ENCODE results near the gene PTP4A1. TPM values are rescaled to one million over a fixed set of nuclear protein-coding genes. Genes with fewer than 3 reads are reported as not detected.

The PTP4A1 gene
- total RNA-seq, 1 experiment from 2014 or later: 80.1 TPM

DNA sequence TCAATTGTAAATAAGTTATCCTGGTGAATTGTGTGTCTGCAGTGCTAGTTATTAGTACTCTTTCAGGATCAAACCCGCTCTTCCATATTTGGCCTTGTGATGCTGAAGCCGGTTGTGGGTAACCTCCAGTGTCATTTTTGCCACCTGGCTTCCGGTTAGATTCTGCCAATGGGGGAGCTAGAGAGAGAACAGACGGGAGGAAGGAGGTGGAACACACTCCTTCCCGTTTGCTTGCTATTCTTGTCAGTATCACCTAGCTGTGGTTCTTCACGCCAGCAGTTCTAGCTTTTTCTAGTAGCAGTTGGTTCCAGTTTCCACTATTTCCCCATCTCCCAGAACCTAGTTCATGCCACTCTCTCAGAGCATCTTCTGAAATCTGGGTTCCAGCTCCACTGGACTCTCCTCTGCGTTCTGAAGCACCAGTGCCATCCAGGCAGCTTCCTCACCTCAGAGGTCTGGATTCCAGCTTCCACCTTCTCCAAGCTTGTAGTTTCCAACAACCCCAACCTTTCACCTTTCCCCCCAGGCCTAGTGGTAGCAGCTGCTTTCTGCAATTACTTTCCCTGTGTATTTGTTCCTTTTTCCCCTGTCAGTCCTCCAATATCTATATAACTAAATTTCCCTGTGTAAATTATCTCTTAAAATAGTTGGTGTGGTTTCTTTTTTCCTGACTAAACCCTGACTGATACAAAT, 46.9 kb upstream of the PTP4A1 start:
- DNase-seq (ENCODE audit: low spot score): no peak
- intact Hi-C loops (cut with micrococcal nuclease; ENCODE audit: unreplicated experiment): no loop called here
- no TSS peak for BruUV-seq (replicated peaks)
- no peak overlapping the region for H3K27ac ChIP-seq (ENCODE audit: low read depth, low read length, poor library complexity, severe bottlenecking)
- H3K4me3 ChIP-seq (ENCODE audit: low read depth, low read length, poor library complexity, severe bottlenecking): no peak overlapping the region
- no peaks in the 10 kb centered on the region for H3K4me1 ChIP-seq (ENCODE audit: insufficient read depth, low read length, poor library complexity, severe bottlenecking)
- ChIA-PET POLR2A (ENCODE audit: low non-redundant PET) (no interaction called here), CTCF (no interaction called here)
- no peaks in the 10 kb centered on the region for H3K27me3 ChIP-seq (replicated peaks; ENCODE audit: insufficient read depth, low read depth, low read length, poor library complexity)
- no peaks in the 10 kb centered on the region for H3K36me3 ChIP-seq (ENCODE audit: insufficient read depth, low read length, poor library complexity, severe bottlenecking)
- TF ChIP-seq EZH2 (IDR thresholded peaks at IDR 0.05; ENCODE audit: borderline replicate concordance, low read depth, low read length, poor library complexity, severe bottlenecking): no peak
- TF ChIP-seq, protein P1, sequence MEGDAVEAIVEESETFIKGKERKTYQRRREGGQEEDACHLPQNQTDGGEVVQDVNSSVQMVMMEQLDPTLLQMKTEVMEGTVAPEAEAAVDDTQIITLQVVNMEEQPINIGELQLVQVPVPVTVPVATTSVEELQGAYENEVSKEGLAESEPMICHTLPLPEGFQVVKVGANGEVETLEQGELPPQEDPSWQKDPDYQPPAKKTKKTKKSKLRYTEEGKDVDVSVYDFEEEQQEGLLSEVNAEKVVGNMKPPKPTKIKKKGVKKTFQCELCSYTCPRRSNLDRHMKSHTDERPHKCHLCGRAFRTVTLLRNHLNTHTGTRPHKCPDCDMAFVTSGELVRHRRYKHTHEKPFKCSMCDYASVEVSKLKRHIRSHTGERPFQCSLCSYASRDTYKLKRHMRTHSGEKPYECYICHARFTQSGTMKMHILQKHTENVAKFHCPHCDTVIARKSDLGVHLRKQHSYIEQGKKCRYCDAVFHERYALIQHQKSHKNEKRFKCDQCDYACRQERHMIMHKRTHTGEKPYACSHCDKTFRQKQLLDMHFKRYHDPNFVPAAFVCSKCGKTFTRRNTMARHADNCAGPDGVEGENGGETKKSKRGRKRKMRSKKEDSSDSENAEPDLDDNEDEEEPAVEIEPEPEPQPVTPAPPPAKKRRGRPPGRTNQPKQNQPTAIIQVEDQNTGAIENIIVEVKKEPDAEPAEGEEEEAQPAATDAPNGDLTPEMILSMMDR (conservative IDR thresholded peaks at IDR 0.05; ENCODE audit: low read depth, low read length): no peak
- H3K9me3 ChIP-seq (ENCODE audit: low read depth, low read length, poor library complexity, severe bottlenecking): no peaks in the 10 kb centered on the region

- no TSS peak for BruUV-seq (replicated peaks)
- Histone ChIP-seq H3K4me1 (ENCODE audit: insufficient read depth, low read length, poor library complexity, severe bottlenecking) (no peaks in the 10 kb centered on the region), H3K27me3 (replicated peaks; ENCODE audit: insufficient read depth, low read depth, low read length, poor library complexity) (no peaks in the 10 kb centered on the region), H3K9me3 (ENCODE audit: low read depth, low read length, poor library complexity, severe bottlenecking) (no peaks in the 10 kb centered on the region), H3K36me3 (ENCODE audit: insufficient read depth, low read length, poor library complexity, severe bottlenecking) (no peaks in the 10 kb centered on the region), H3K4me3 (ENCODE audit: low read depth, low read length, poor library complexity, severe bottlenecking) (no peak overlapping the region), H3K27ac (ENCODE audit: low read depth, low read length, poor library complexity, severe bottlenecking) (no peak overlapping the region)
- intact Hi-C loops (cut with micrococcal nuclease; ENCODE audit: unreplicated experiment): no loop called here
- no peak for DNase-seq (ENCODE audit: low spot score)
- POLR2A ChIA-PET (ENCODE audit: low non-redundant PET): no interaction called here
- CTCF ChIA-PET: no interaction called here
- TF ChIP-seq, protein P1 (conservative IDR thresholded peaks at IDR 0.05; ENCODE audit: low read depth, low read length): no peak
- no peak for TF ChIP-seq EZH2 (IDR thresholded peaks at IDR 0.05; ENCODE audit: borderline replicate concordance, low read depth, low read length, poor library complexity, severe bottlenecking)
These were observed 45.3 kb upstream of the PTP4A1 start for GRCh38 chr6:63526931-63527330.

- Histone ChIP-seq H3K27me3 (replicated peaks; ENCODE audit: insufficient read depth, low read depth, low read length, poor library complexity) (no peaks in the 10 kb centered on the region), H3K27ac (ENCODE audit: low read depth, low read length, poor library complexity, severe bottlenecking) (no peak overlapping the region), H3K4me3 (ENCODE audit: low read depth, low read length, poor library complexity, severe bottlenecking) (no peak overlapping the region), H3K4me1 (ENCODE audit: insufficient read depth, low read length, poor library complexity, severe bottlenecking) (no peaks in the 10 kb centered on the region), H3K9me3 (ENCODE audit: low read depth, low read length, poor library complexity, severe bottlenecking) (no peaks in the 10 kb centered on the region), H3K36me3 (ENCODE audit: insufficient read depth, low read length, poor library complexity, severe bottlenecking) (no peaks in the 10 kb centered on the region)
- peak; percentile 6 for DNase-seq (ENCODE audit: low spot score)
- no peak for TF ChIP-seq EZH2 (IDR thresholded peaks at IDR 0.05; ENCODE audit: borderline replicate concordance, low read depth, low read length, poor library complexity, severe bottlenecking)
- TF ChIP-seq, protein P1 (conservative IDR thresholded peaks at IDR 0.05; ENCODE audit: low read depth, low read length): no peak
- BruUV-seq (replicated peaks): no TSS peak
- CTCF ChIA-PET: no interaction called here
- POLR2A ChIA-PET (ENCODE audit: low non-redundant PET): no interaction called here
- intact Hi-C loops (cut with micrococcal nuclease; ENCODE audit: unreplicated experiment): no loop called here
These were observed 44.4 kb upstream of the PTP4A1 start for GRCh38 chr6:63527658-63528514.

All from A673 (cell line).